ENCODE results near the gene ACP5. TPM values are rescaled to one million over a fixed set of nuclear protein-coding genes. Genes with fewer than 3 reads are reported as not detected.

The ACP5 gene
- total RNA-seq, 1 experiment from 2014 or later: 3.5 TPM

DNA sequence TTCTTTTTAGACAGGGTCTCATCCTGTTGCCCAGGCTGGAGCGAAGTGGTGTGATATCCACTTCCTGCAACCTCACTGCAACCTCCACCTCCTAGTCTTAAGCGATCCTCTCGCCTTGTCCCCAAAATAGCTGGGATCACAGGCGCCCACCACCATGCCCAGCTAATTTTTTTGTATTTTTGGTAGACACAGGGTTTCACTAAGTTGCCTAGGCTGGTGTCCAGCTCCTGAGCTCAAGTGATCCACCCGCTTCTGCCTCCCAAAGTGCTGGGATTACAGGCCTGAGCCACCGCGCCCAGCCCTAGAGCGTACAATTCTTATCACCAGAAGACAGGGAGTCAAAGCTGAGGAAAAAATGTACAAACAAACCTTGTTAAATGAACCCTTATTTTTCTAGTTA lies 13.9 kb downstream of the ACP5 start:
- no peak for DNase-seq
- TF ChIP-seq, protein P1, sequence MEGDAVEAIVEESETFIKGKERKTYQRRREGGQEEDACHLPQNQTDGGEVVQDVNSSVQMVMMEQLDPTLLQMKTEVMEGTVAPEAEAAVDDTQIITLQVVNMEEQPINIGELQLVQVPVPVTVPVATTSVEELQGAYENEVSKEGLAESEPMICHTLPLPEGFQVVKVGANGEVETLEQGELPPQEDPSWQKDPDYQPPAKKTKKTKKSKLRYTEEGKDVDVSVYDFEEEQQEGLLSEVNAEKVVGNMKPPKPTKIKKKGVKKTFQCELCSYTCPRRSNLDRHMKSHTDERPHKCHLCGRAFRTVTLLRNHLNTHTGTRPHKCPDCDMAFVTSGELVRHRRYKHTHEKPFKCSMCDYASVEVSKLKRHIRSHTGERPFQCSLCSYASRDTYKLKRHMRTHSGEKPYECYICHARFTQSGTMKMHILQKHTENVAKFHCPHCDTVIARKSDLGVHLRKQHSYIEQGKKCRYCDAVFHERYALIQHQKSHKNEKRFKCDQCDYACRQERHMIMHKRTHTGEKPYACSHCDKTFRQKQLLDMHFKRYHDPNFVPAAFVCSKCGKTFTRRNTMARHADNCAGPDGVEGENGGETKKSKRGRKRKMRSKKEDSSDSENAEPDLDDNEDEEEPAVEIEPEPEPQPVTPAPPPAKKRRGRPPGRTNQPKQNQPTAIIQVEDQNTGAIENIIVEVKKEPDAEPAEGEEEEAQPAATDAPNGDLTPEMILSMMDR (conservative IDR thresholded peaks at IDR 0.05): no peak
- no peak for TF ChIP-seq EZH2 (IDR thresholded peaks at IDR 0.05; ENCODE audit: low read depth)
- no peak overlapping the region for H3K27ac ChIP-seq

DNA sequence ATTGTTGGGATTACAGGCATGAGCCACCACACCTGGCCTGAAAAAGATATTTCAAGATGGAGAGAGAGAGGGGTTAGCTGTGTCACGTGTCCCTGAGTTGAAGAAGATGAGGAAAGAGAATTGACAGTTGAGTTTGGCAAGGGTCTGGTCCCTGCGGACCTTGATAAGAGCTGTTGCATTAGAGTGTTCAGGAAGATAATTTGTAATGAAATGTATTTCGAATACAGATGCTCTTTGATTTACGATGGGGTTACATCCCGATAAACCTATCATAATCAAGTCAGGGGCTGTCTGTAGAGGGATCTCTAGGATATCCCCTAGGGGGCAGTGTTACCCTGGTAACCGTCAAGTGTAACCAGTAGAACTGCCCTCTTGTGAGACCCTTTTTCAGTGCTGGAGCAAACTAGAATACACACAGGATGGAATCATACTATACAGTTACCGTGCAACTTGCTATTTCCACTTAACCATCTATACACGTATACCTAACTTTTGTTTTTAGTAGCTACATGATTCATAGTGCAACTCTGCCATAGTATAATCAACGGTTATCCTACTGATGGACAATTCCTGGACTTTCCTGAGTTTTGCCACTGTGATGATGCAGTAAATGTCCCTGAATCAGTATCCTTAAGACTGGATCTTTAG lies 16.9 kb downstream of the ACP5 start:
- Histone ChIP-seq H3F3A (ENCODE audit: insufficient read depth, low read depth) (peaks cover 21% of the 10 kb centered on the region; the same call in 1 of the 2 replicates), H3K9me2 (ENCODE audit: insufficient read depth) (no peaks in the 10 kb centered on the region), H2AFZ (0 out of 2 replicates have a peak overlapping the region, but pooled peaks have one; percentile 94), H3K4me1 (replicated peaks; ENCODE audit: insufficient read depth) (peaks cover 11% of the 10 kb centered on the region; the same call in 1 of the 2 replicates), H3K27ac (no peak overlapping the region), H4K20me1 (ENCODE audit: insufficient read depth) (peaks cover 21% of the 10 kb centered on the region), H3K4me2 (peak overlapping the region; percentile 86), H3K36me3 (ENCODE audit: low read depth) (no peaks in the 10 kb centered on the region), H3K27me3 (ENCODE audit: insufficient read depth, low read depth) (no peaks in the 10 kb centered on the region), H3K9me3 (ENCODE audit: insufficient read depth, low read depth) (no peaks in the 10 kb centered on the region), H3K4me3 (peak overlapping the region; percentile 97; the same call in 1 of the 2 replicates), H3K79me2 (ENCODE audit: low read depth) (peaks cover 50% of the 10 kb centered on the region)
- BruUV-seq (replicated peaks): no TSS peak
- CTCF ChIA-PET: interaction anchor here (0.6 to 0.7 kb wide), 5 partner anchors 12 to 1283 kb away, joined by 3 to 9 read pairs (median 4); no protein-coding TSS in a partner anchor
- DNase-seq: peak; percentile 45 to 61
- intact Hi-C loops (cut with micrococcal nuclease; ENCODE audit: unreplicated experiment): loop anchor here (5.0 kb wide), 1 partner anchor 237 kb away; the partner anchor contains the start of gene ZNF491
- TF ChIP-seq EZH2 (IDR thresholded peaks at IDR 0.05; ENCODE audit: low read depth): no peak
- TF ChIP-seq, protein P1 (conservative IDR thresholded peaks at IDR 0.05): peak; percentile 83
- POLR2A ChIA-PET (ENCODE audit: unreplicated experiment): no interaction called here

More for the DNA sequence above, 13.9 kb downstream of the ACP5 start:
- Histone ChIP-seq H2AFZ (no peak overlapping the region), H3K9me2 (ENCODE audit: insufficient read depth) (no peaks in the 10 kb centered on the region), H3K27me3 (ENCODE audit: insufficient read depth, low read depth) (no peaks in the 10 kb centered on the region), H3K4me1 (replicated peaks; ENCODE audit: insufficient read depth) (peaks cover 5% of the 10 kb centered on the region; the same call in 1 of the 2 replicates), H3K36me3 (ENCODE audit: low read depth) (no peaks in the 10 kb centered on the region), H3K4me2 (no peak overlapping the region), H4K20me1 (ENCODE audit: insufficient read depth) (no peaks in the 10 kb centered on the region), H3K79me2 (ENCODE audit: low read depth) (peaks cover 20% of the 10 kb centered on the region), H3K4me3 (no peak overlapping the region), H3K9me3 (ENCODE audit: insufficient read depth, low read depth) (no peaks in the 10 kb centered on the region), H3F3A (ENCODE audit: insufficient read depth, low read depth) (peaks cover 16% of the 10 kb centered on the region; the same call in 1 of the 2 replicates)
- POLR2A ChIA-PET (ENCODE audit: unreplicated experiment): no interaction called here
- CTCF ChIA-PET: no interaction called here
- intact Hi-C loops (cut with micrococcal nuclease; ENCODE audit: unreplicated experiment): loop anchor here (5.0 kb wide), 1 partner anchor 234 kb away; the partner anchor contains the start of gene ZNF491
- no TSS peak for BruUV-seq (replicated peaks)

DNA sequence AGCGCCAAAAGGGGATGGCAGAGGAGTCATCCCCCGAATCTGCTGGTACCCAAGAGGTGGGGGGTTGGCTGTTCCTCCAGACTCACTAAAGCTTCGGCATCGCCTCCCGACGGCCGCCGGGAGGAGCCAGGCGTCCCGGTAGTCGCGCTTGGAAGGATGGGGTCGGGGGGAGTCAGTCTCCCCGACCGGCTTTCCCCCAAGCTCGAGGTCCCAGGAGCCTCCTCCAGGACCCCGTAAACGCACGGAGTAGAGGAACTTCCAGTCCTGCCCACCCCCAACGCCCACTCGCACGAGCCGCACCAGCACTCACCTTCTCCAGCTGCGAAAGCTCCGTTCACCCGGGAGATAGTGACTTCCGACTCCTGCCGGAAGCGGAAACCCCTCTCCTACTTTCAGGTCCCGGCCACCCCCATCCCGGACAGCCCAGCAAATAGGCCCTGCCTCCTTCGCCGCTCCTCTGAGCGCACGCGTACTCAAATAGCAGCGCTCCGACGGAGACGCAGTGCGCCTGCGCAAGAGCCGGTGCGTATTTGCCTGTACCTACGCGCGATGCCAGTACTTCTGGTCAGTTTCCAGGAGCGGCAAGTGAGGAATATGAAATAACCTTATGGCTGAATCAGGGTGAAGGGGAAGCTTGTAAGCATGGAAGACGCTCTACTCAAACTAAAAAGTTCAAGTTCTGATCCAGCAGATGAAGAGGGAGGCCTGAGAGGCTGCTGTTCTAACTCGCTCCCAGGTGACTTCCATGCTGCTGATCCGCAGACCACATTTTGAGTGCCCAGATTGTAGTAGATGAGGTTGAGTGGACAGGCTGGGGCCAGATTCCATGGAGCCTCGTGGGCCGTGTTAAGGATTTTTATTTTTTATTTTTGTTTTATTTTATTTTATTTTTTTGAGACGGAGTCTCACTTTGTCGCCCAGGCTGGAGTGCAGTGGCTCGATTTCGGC lies 18.3 kb downstream of the ACP5 start, which contains the start of gene ELOF1:
TSS of gene ELOF1 (minus strand) at position 350 of the 948 bp plus-strand sequence. CDS start 4,883 bp downstream, outside the sequence.
- peak within 1 kb of the TSS; percentile 94 for H2AFZ ChIP-seq
- H4K20me1 ChIP-seq (ENCODE audit: insufficient read depth): peaks cover 24% of the 10 kb centered on the region
- CTCF ChIA-PET: interaction anchor here (0.6 to 1.1 kb wide), 8 partner anchors 10 to 594 kb away, joined by 3 to 9 read pairs (median 6); no protein-coding TSS in a partner anchor
- no peaks in the 10 kb centered on the region for H3K9me2 ChIP-seq (ENCODE audit: insufficient read depth)
- TF ChIP-seq, protein P1 (conservative IDR thresholded peaks at IDR 0.05): peak; percentile 48
- TF ChIP-seq EZH2 (IDR thresholded peaks at IDR 0.05; ENCODE audit: low read depth): no peak
- DNase-seq: peak; percentile 97
- intact Hi-C loops (cut with micrococcal nuclease; ENCODE audit: unreplicated experiment): loop anchor here (2.0 kb wide), 1 partner anchor 54 kb away; the partner anchor contains the start of gene ZNF653
- H3F3A ChIP-seq (ENCODE audit: insufficient read depth, low read depth): peaks cover 17% of the 10 kb centered on the region; the same call in 1 of the 2 replicates
- no peaks in the 10 kb centered on the region for H3K27me3 ChIP-seq (ENCODE audit: insufficient read depth, low read depth)
- H3K36me3 ChIP-seq (ENCODE audit: low read depth): 0 out of 2 replicates have a peak, but pooled peaks cover 5% of the 10 kb centered on the region
- H3K4me1 ChIP-seq (replicated peaks; ENCODE audit: insufficient read depth): peaks cover 11% of the 10 kb centered on the region; the same call in 1 of the 2 replicates
- POLR2A ChIA-PET (ENCODE audit: unreplicated experiment): interaction anchor here (0.6 kb wide), 4 partner anchors 23 to 191 kb away, joined by 3 to 7 read pairs (median 4); no protein-coding TSS in a partner anchor
- no peaks in the 10 kb centered on the region for H3K9me3 ChIP-seq (ENCODE audit: insufficient read depth, low read depth)
- peak within 1 kb of the TSS; percentile 47; the same call in 1 of the 2 replicates for H3K27ac ChIP-seq
- BruUV-seq (replicated peaks): TSS peak; percentile 94
- peak within 1 kb of the TSS; percentile 86 for H3K4me2 ChIP-seq
- peaks cover 57% of the 10 kb centered on the region for H3K79me2 ChIP-seq (ENCODE audit: low read depth)
- H3K4me3 ChIP-seq: peak within 1 kb of the TSS; percentile 97

Data from PC-9 (cell line).